ENCODE measurements around the gene CHST11. TPM values are rescaled to one million over a fixed set of nuclear protein-coding genes. Genes with fewer than 3 reads are reported as not detected.

Gene CHST11
- total RNA-seq, 1 donor from 2014 or later = 6.0 TPM

- H3K27ac ChIP-seq (replicated peaks) = no peak overlapping the region
- TF ChIP-seq CTCF (IDR thresholded peaks at IDR 0.05; ENCODE audit: borderline replicate concordance) = no peak
- H3K4me1 ChIP-seq = no peaks in the 10 kb centered on the region
- H3K27me3 ChIP-seq (ENCODE audit: low read depth) = no peaks in the 10 kb centered on the region
- peaks cover 17% of the 10 kb centered on the region for H3K9me3 ChIP-seq (replicated peaks)
- intact Hi-C loops (cut with micrococcal nuclease) = no loop called here
- no peak for DNase-seq
- H3K4me3 ChIP-seq = no peak overlapping the region
- no peaks in the 10 kb centered on the region for H3K36me3 ChIP-seq
Measured at GRCh38 chr12:104768033-104768432, 311.3 kb downstream of the CHST11 start.

- Histone ChIP-seq H3K4me1 (no peaks in the 10 kb centered on the region), H3K4me3 (no peak overlapping the region), H3K27me3 (ENCODE audit: low read depth) (no peaks in the 10 kb centered on the region), H3K27ac (replicated peaks) (no peak overlapping the region), H3K36me3 (no peaks in the 10 kb centered on the region), H3K9me3 (replicated peaks) (peaks cover 29% of the 10 kb centered on the region)
- no peak for TF ChIP-seq CTCF (IDR thresholded peaks at IDR 0.05; ENCODE audit: borderline replicate concordance)
- intact Hi-C loops (cut with micrococcal nuclease) = no loop called here
- no peak for DNase-seq
Measured at GRCh38 chr12:104769144-104769561, 312.4 kb downstream of the CHST11 start.

DNA sequence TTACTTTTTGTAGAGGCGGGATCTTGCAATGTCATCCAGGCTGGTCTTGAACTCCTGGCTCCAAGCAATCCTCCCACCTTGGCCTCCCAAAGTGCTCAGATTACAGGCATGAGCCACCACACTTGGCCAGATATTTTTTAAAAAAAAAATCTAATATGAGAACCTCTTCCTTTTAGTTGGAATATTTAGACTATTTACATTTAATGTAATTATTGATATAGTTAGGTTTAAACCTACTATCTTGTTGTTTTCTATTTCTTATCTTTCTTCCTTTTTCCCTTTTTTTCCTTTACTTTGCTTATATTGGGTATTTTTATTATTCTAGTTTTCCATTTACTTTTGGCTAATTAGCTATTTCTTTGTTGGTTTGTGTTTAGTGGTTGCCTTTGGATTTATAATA, 315.6 kb downstream of the CHST11 start:
- intact Hi-C loops (cut with micrococcal nuclease) = no loop called here
- no peak for DNase-seq
- Histone ChIP-seq H3K4me3 (no peak overlapping the region), H3K27me3 (ENCODE audit: low read depth) (no peaks in the 10 kb centered on the region), H3K36me3 (no peaks in the 10 kb centered on the region), H3K4me1 (no peaks in the 10 kb centered on the region), H3K27ac (replicated peaks) (no peak overlapping the region), H3K9me3 (replicated peaks) (peaks cover 29% of the 10 kb centered on the region)
- no peak for TF ChIP-seq CTCF (IDR thresholded peaks at IDR 0.05; ENCODE audit: borderline replicate concordance)

GRCh38 chr12:104775731-104776231, 319.0 kb downstream of the CHST11 start:
- Histone ChIP-seq H3K27me3 (ENCODE audit: low read depth) (no peaks in the 10 kb centered on the region), H3K4me3 (no peak overlapping the region), H3K27ac (replicated peaks) (no peak overlapping the region), H3K36me3 (no peaks in the 10 kb centered on the region), H3K4me1 (no peaks in the 10 kb centered on the region), H3K9me3 (replicated peaks) (peaks cover 37% of the 10 kb centered on the region)
- TF ChIP-seq CTCF (IDR thresholded peaks at IDR 0.05; ENCODE audit: borderline replicate concordance) = no peak
- intact Hi-C loops (cut with micrococcal nuclease) = no loop called here
- no peak for DNase-seq

DNA sequence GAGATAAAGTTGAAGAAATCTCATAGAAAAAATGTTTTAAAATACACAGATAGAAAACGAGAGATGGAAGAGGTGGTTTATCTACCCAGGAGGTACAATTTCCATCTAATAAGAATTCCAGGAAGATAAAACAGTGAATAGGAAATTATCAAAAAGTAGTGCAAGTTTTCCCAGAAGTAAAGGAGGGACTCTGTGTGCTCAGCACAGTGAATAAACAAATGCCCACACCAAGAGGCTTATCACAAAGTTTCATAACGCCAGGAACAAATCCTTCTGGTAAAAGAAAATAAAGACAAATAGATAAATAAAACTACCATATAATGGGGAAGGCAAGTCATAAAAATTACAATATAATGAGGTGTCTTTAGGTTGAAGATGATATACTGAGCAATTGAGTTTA, 322.4 kb downstream of the CHST11 start:
- TF ChIP-seq CTCF (IDR thresholded peaks at IDR 0.05; ENCODE audit: borderline replicate concordance) = no peak
- DNase-seq = no peak
- Histone ChIP-seq H3K4me3 (no peak overlapping the region), H3K9me3 (replicated peaks) (peaks cover 22% of the 10 kb centered on the region), H3K36me3 (no peaks in the 10 kb centered on the region), H3K4me1 (no peaks in the 10 kb centered on the region), H3K27me3 (ENCODE audit: low read depth) (no peaks in the 10 kb centered on the region), H3K27ac (replicated peaks) (no peak overlapping the region)
- intact Hi-C loops (cut with micrococcal nuclease) = no loop called here

Measured in left ventricle myocardium inferior (tissue), 1 donor.